ENCODE measurements around the gene TOP1.

Gene TOP1

DNA sequence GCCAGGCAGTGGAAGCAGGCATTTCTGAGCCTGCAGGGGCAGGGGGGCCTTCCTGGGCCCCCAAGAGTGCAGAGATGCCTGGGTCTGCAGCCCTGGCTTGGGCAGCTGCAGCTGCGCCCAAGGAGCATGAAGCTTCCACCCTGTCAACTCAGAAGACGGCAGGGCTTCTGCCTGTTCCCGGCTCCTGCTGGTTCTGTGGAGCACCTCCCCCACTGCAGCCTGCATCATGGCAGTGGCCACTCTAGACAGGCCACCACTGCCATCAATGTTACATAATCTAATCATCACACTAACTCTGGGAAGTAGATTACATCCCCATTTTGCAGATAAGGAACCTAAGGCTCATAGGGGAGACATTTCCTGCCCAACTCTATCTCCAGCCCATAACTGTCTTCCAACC is 21.1 kb upstream of the TOP1 start:
- Histone ChIP-seq H2AFZ (ENCODE audit: low read depth, low read length) (no peak overlapping the region), H4K20me1 (ENCODE audit: insufficient read depth, low read length) (no peaks in the 10 kb centered on the region), H3K4me3 (ENCODE audit: low read depth in 1 of 2, low read length in 2 of 2) (no peak overlapping the region), H3K4me2 (ENCODE audit: insufficient read depth, low read length) (no peak overlapping the region), H3K27me3 (ENCODE audit: insufficient read depth, low read length, poor library complexity) (no peaks in the 10 kb centered on the region), H3K9ac (ENCODE audit: low read depth, low read length) (no peak overlapping the region), H3K9me3 (ENCODE audit: insufficient read depth, low read length, severe bottlenecking) (peaks cover 12% of the 10 kb centered on the region), H3K36me3 (ENCODE audit: insufficient read depth, low read length) (no peaks in the 10 kb centered on the region), H3K79me2 (ENCODE audit: insufficient read depth, low read length) (no peaks in the 10 kb centered on the region), H3K27ac (ENCODE audit: low read length) (no peak overlapping the region), H3K4me1 (ENCODE audit: insufficient read depth, low read length) (peaks cover 15% of the 10 kb centered on the region)
- ATAC-seq (ENCODE audit: insufficient read depth, low read depth) (no peak), DNase-seq (no peak)
- TF ChIP-seq, protein P1, sequence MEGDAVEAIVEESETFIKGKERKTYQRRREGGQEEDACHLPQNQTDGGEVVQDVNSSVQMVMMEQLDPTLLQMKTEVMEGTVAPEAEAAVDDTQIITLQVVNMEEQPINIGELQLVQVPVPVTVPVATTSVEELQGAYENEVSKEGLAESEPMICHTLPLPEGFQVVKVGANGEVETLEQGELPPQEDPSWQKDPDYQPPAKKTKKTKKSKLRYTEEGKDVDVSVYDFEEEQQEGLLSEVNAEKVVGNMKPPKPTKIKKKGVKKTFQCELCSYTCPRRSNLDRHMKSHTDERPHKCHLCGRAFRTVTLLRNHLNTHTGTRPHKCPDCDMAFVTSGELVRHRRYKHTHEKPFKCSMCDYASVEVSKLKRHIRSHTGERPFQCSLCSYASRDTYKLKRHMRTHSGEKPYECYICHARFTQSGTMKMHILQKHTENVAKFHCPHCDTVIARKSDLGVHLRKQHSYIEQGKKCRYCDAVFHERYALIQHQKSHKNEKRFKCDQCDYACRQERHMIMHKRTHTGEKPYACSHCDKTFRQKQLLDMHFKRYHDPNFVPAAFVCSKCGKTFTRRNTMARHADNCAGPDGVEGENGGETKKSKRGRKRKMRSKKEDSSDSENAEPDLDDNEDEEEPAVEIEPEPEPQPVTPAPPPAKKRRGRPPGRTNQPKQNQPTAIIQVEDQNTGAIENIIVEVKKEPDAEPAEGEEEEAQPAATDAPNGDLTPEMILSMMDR (IDR thresholded peaks at IDR 0.05; ENCODE audit: borderline replicate concordance, extremely low read depth, low read length, poor library complexity, severe bottlenecking) = no peak
- no peak for TF ChIP-seq EZH2 (IDR thresholded peaks at IDR 0.05; ENCODE audit: borderline replicate concordance, low read depth, low read length, severe bottlenecking)

DNA sequence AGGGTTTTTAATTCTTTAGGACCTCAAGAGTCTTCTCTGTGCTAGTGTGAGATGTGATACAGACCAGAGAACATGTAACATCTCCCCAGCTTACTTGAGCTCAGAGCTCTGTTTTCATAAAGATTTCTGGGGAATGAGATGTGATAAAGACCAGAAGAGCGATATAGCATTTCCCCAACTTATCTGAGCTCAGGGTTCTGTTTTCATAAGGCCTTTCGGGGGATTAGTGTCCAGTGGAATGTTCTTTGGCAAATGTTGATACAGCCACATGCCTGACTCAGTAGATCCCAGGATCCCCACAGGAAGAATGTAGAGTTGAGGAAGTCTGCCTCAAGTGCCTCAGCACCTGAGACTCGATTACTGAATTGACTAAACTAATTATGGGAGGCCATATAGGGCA is 18.7 kb upstream of the TOP1 start:
- H3K4me2 ChIP-seq (ENCODE audit: insufficient read depth, low read length) = no peak overlapping the region
- no peak for DNase-seq
- H3K27me3 ChIP-seq (ENCODE audit: insufficient read depth, low read length, poor library complexity) = no peaks in the 10 kb centered on the region
- no peaks in the 10 kb centered on the region for H4K20me1 ChIP-seq (ENCODE audit: insufficient read depth, low read length)
- peaks cover 15% of the 10 kb centered on the region for H3K4me1 ChIP-seq (ENCODE audit: insufficient read depth, low read length)
- H3K4me3 ChIP-seq (ENCODE audit: low read depth in 1 of 2, low read length in 2 of 2) = no peak overlapping the region
- ATAC-seq (ENCODE audit: insufficient read depth, low read depth) = no peak
- no peak for TF ChIP-seq EZH2 (IDR thresholded peaks at IDR 0.05; ENCODE audit: borderline replicate concordance, low read depth, low read length, severe bottlenecking)
- TF ChIP-seq, protein P1 (IDR thresholded peaks at IDR 0.05; ENCODE audit: borderline replicate concordance, extremely low read depth, low read length, poor library complexity, severe bottlenecking) = no peak
- peaks cover 12% of the 10 kb centered on the region for H3K9me3 ChIP-seq (ENCODE audit: insufficient read depth, low read length, severe bottlenecking)
- no peaks in the 10 kb centered on the region for H3K36me3 ChIP-seq (ENCODE audit: insufficient read depth, low read length)
- H3K79me2 ChIP-seq (ENCODE audit: insufficient read depth, low read length) = no peaks in the 10 kb centered on the region
- H3K27ac ChIP-seq (ENCODE audit: low read length) = no peak overlapping the region
- no peak overlapping the region for H3K9ac ChIP-seq (ENCODE audit: low read depth, low read length)
- H2AFZ ChIP-seq (ENCODE audit: low read depth, low read length) = no peak overlapping the region

DNA sequence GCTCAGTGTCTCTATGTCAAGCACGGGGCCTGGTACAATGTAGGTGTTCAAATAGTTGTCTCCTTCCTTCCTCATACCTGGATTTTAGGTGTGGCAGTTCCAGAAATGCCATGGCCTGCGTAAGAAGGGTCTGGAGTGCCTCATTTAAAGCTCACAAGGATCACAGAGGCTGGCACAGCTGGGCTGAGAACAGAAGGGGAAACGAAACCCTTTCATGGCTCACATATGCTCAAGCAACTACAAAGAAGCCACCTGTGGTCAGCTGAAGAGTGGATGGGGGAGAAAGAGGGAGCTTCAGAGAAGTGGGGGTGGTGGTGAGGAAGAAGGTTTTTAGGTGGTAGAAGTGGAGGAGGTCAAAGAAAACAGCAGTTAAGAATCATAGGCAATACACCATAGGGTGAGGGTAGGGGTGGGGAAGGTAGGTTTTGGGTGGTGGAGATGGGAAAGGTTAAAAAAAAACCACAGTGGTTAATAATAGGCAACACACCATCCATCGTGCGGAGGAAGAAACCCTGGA is 17.0 kb upstream of the TOP1 start:
- peaks cover 15% of the 10 kb centered on the region for H3K4me1 ChIP-seq (ENCODE audit: insufficient read depth, low read length)
- DNase-seq = peak; percentile 77
- ATAC-seq (ENCODE audit: insufficient read depth, low read depth) = peak; percentile 96

More for the DNA sequence above, 17.0 kb upstream of the TOP1 start:
- H4K20me1 ChIP-seq (ENCODE audit: insufficient read depth, low read length) = no peaks in the 10 kb centered on the region
- H3K4me2 ChIP-seq (ENCODE audit: insufficient read depth, low read length) = 0 out of 2 replicates have a peak overlapping the region, but pooled peaks have one; percentile 6
- H3K27me3 ChIP-seq (ENCODE audit: insufficient read depth, low read length, poor library complexity) = no peaks in the 10 kb centered on the region
- no peak overlapping the region for H3K4me3 ChIP-seq (ENCODE audit: low read depth in 1 of 2, low read length in 2 of 2)
- no peaks in the 10 kb centered on the region for H3K79me2 ChIP-seq (ENCODE audit: insufficient read depth, low read length)
- no peak overlapping the region for H3K9ac ChIP-seq (ENCODE audit: low read depth, low read length)
- peaks cover 5% of the 10 kb centered on the region for H3K9me3 ChIP-seq (ENCODE audit: insufficient read depth, low read length, severe bottlenecking)
- H3K36me3 ChIP-seq (ENCODE audit: insufficient read depth, low read length) = no peaks in the 10 kb centered on the region
- H3K27ac ChIP-seq (ENCODE audit: low read length) = no peak overlapping the region
- H2AFZ ChIP-seq (ENCODE audit: low read depth, low read length) = no peak overlapping the region
- TF ChIP-seq EZH2 (IDR thresholded peaks at IDR 0.05; ENCODE audit: borderline replicate concordance, low read depth, low read length, severe bottlenecking) = no peak
- TF ChIP-seq, protein P1 (IDR thresholded peaks at IDR 0.05; ENCODE audit: borderline replicate concordance, extremely low read depth, low read length, poor library complexity, severe bottlenecking) = no peak
